HCT116 (cell line): ENCODE measurements around the gene NOX3. TPM values are rescaled to one million over a fixed set of nuclear protein-coding genes. Genes with fewer than 3 reads are reported as not detected.
A peak's percentile ranks its signal among the peaks of the same experiment; 100 is the strongest.

Experiments used
- ATAC-seq: fragments of 200-7000 bp; cut with Tn5 transposase; 2 replicates; pipeline ENCODE4 v1.9.1; 2020; ENCODE audit warnings: mild to moderate bottlenecking, moderate library complexity
- BruUV-seq: library from RNA; stranded (reverse); fragments of 400-500 nt; replicated peaks from 2 replicates; lab custom pipeline; 2021; lab: Mats Ljungman, UMichigan
- CTCF ChIA-PET: fragments of 300-600 bp; sonication (Branson Sonifier 250); formaldehyde crosslinking; loops from one replicate; lab custom pipeline; 2021; ENCODE audit warnings: antibody characterized with exemption; lab: Charles Lee
- POLR2A ChIA-PET: fragments of 300-600, 350-600 bp; sonication (Branson Sonifier 250); formaldehyde crosslinking; loops from one replicate; lab custom pipeline; 2021; ENCODE audit warnings: antibody characterized with exemption; lab: Charles Lee
- RAD21 ChIA-PET, 2 experiments: fragments of 300-600 bp; sonication (Branson Sonifier 250); formaldehyde crosslinking; loops; one replicate each; lab custom pipeline; 2023; ENCODE audit warnings: low total read pairs in 2 of 2; ENCODE audit not compliant: uncharacterized antibody in 2 of 2, unreplicated experiment in 2 of 2, low non-redundant PET in 1 of 2; lab: Charles Lee
- DNase-seq: peaks from one replicate; pipeline ENCODE4 v3.0.0-alpha.2; 2010; ENCODE audit warnings: low read depth, low spot score
- H2AFZ ChIP-seq: fragments of 200-600 bp; shearing (Covaris generic), sonication (generic); 2 replicates; pipeline ENCODE4 v1.6.1; 2017; ENCODE audit warnings: low read depth, mixed run types, mixed read lengths, antibody characterized with exemption, low read length; ENCODE audit not compliant: poor library complexity, severe bottlenecking
- H3K27ac ChIP-seq: 2 replicates; pipeline ENCODE4 v1.5.1; 2012; ENCODE audit warnings: low read depth, low read length
- H3K27me3 ChIP-seq: fragments of 200-600 bp; sonication (generic); 2 replicates; pipeline ENCODE4 v1.6.1; 2016; ENCODE audit warnings: mixed run types, low read length, mixed read lengths; ENCODE audit not compliant: insufficient read depth
- H3K36me3 ChIP-seq, 2 experiments: fragments of 200-500 bp in 1 of 2; fragments of 200-600 bp in 1 of 2; sonication (Bioruptor generic) in 1 of 2; sonication (generic) in 1 of 2; 2 replicates each; pipeline versions ENCODE4 v1.5.1 to v1.6.1; 2014 to 2016; ENCODE audit warnings: low read length in 2 of 2, inconsistent platforms in 1 of 2, mixed read lengths in 1 of 2, mixed run types in 1 of 2; ENCODE audit not compliant: insufficient read depth in 2 of 2, control insufficient read depth in 1 of 2
- H3K4me1 ChIP-seq, 2 experiments: fragments of 200-600 bp in 1 of 2; sonication (generic) in 1 of 2; 2 replicates each; pipeline versions ENCODE4 v1.5.1 to v1.6.1; 2012 to 2017; ENCODE audit warnings: low read length in 2 of 2, inconsistent platforms in 1 of 2, mild to moderate bottlenecking in 1 of 2, mixed read lengths in 1 of 2, mixed run types in 1 of 2, moderate library complexity in 1 of 2; ENCODE audit not compliant: insufficient read depth in 2 of 2, control insufficient read depth in 1 of 2
- H3K4me2 ChIP-seq: fragments of 200-600 bp; sonication (generic); 2 replicates; pipeline ENCODE4 v1.6.1; 2017; ENCODE audit warnings: mixed run types, low read length, mixed read lengths
- H3K4me3 ChIP-seq, 2 experiments: fragments of 200-600 bp in 1 of 2; sonication (generic) in 1 of 2; replicated peaks in 1 of 2; 2 replicates each; pipeline ENCODE4 v1.5.1; 2011 to 2016; ENCODE audit warnings: low read length in 2 of 2, control low read depth in 1 of 2, low read depth in 1 of 2, mild to moderate bottlenecking in 1 of 2, mixed read lengths in 1 of 2, mixed run types in 1 of 2
- H3K79me2 ChIP-seq: fragments of 200-600 bp; sonication (generic); 2 replicates; pipeline ENCODE4 v1.6.1; 2017; ENCODE audit warnings: mild to moderate bottlenecking, mixed run types, low read length, moderate library complexity, mixed read lengths; ENCODE audit not compliant: insufficient read depth
- H3K9ac ChIP-seq: fragments of 200-600 bp; sonication (generic); 2 replicates; pipeline ENCODE4 v1.6.1; 2016; ENCODE audit warnings: low read length, mixed read lengths
- H3K9me2 ChIP-seq: fragments of 200-600 bp; sonication (generic), shearing (Covaris generic); 2 replicates; pipeline ENCODE4 v1.6.1; 2017; ENCODE audit warnings: mixed run types, mild to moderate bottlenecking, moderate library complexity; ENCODE audit not compliant: insufficient read depth
- H3K9me3 ChIP-seq, 2 experiments: fragments of 200-500 bp in 1 of 2; fragments of 200-600 bp in 1 of 2; sonication (Bioruptor generic) in 1 of 2; sonication (generic) in 1 of 2; 2 replicates each; pipeline ENCODE4 v1.6.1; 2014 to 2017; ENCODE audit warnings: low read length in 2 of 2, mixed read lengths in 2 of 2, inconsistent platforms in 1 of 2, low read depth in 1 of 2, mild to moderate bottlenecking in 1 of 2, mixed run types in 1 of 2, moderate library complexity in 1 of 2; ENCODE audit not compliant: control insufficient read depth in 1 of 2, insufficient read depth in 1 of 2
- H4K20me1 ChIP-seq: fragments of 200-600 bp; sonication (generic), shearing (Covaris generic); 2 replicates; pipeline ENCODE4 v1.6.1; 2017; ENCODE audit warnings: mixed run types, mild to moderate bottlenecking, moderate library complexity; ENCODE audit not compliant: insufficient read depth
- EGR1 ChIP-seq: IDR thresholded peaks from 2 replicates; pipeline ENCODE4 v1.6.1; 2012; ENCODE audit warnings: low read depth
- ELF1 ChIP-seq: IDR thresholded peaks from 2 replicates; pipeline ENCODE4 v1.6.1; 2012; ENCODE audit warnings: low read depth, borderline replicate concordance
- FOSL1 ChIP-seq: IDR thresholded peaks from 2 replicates; pipeline ENCODE4 v1.6.1; 2012; ENCODE audit warnings: low read depth
- POLR2AphosphoS5 ChIP-seq: IDR thresholded peaks from 2 replicates; pipeline ENCODE4 v1.6.1; 2011; ENCODE audit warnings: mild to moderate bottlenecking, low read depth, low read length, moderate library complexity
- SIN3A ChIP-seq: IDR thresholded peaks from 2 replicates; pipeline ENCODE4 v1.6.1; 2012; ENCODE audit warnings: low read depth
- SP1 ChIP-seq: IDR thresholded peaks from 2 replicates; pipeline ENCODE4 v1.6.1; 2012; ENCODE audit warnings: low read depth
- TCF7L2 ChIP-seq: IDR thresholded peaks from 2 replicates; pipeline ENCODE4 v1.7.0; 2011; ENCODE audit warnings: borderline replicate concordance, inconsistent platforms; ENCODE audit not compliant: insufficient read depth, insufficient read length; ENCODE audit errors: extremely low read depth
- ZFX ChIP-seq: fragments of 450-650 bp; IDR thresholded peaks from 2 replicates; pipeline ENCODE4 v1.6.1; 2017
- intact Hi-C: fragments of 100-400 bp; cut with micrococcal nuclease; formaldehyde crosslinking; loops from 2 replicates; pipeline ENCODE4 v1.10.0; 2022
- total RNA-seq: library from RNA; stranded (reverse); gene quantifications from one replicate; pipeline ENCODE4 v1.2.1, GENCODE V29; 2021; ENCODE audit not compliant: unreplicated experiment
- TF ChIP-seq, protein P1 (sequence below): IDR thresholded peaks from 2 replicates; pipeline ENCODE4 v1.6.1; 2012
- TF ChIP-seq, protein P2 (sequence below): IDR thresholded peaks from 2 replicates; pipeline ENCODE4 v1.6.1; 2012
- TF ChIP-seq, protein P3 (sequence below): IDR thresholded peaks from 2 replicates; pipeline ENCODE4 v1.6.1; 2012; ENCODE audit warnings: low read depth

Gene NOX3
- total RNA-seq, 1 experiment from 2014 or later: not detected

GRCh38 chr6:155406801-155407200 is 48.8 kb downstream of the NOX3 start:
- H3K9me2 ChIP-seq: no peaks in the 10 kb centered on the region
- H4K20me1 ChIP-seq: no peaks in the 10 kb centered on the region
- no peaks in the 10 kb centered on the region for H3K9me3 ChIP-seq
- no peak overlapping the region for H3K4me3 ChIP-seq
- no peaks in the 10 kb centered on the region for H3K79me2 ChIP-seq
- H3K4me1 ChIP-seq: no peaks in the 10 kb centered on the region
- H3K27me3 ChIP-seq: no peaks in the 10 kb centered on the region
- ChIA-PET CTCF (no interaction called here), POLR2A (no interaction called here), RAD21 (no interaction called here)
- no peak overlapping the region for H3K9ac ChIP-seq
- BruUV-seq: no TSS peak
- no peak overlapping the region for H3K27ac ChIP-seq
- H2AFZ ChIP-seq: no peak overlapping the region
- intact Hi-C loops: no loop called here
- H3K4me2 ChIP-seq: no peak overlapping the region
- peak; percentile 50; the same call in 1 of the 2 replicates for ATAC-seq
- DNase-seq: no peak
- TF ChIP-seq, protein P1, sequence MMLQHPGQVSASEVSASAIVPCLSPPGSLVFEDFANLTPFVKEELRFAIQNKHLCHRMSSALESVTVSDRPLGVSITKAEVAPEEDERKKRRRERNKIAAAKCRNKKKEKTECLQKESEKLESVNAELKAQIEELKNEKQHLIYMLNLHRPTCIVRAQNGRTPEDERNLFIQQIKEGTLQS: no peak
- no peak for TF ChIP-seq TCF7L2
- no peak for TF ChIP-seq FOSL1
- TF ChIP-seq, protein P2, sequence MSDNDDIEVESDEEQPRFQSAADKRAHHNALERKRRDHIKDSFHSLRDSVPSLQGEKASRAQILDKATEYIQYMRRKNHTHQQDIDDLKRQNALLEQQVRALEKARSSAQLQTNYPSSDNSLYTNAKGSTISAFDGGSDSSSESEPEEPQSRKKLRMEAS: no peak
- TF ChIP-seq ZFX: no peak
- no peak for TF ChIP-seq SIN3A
- no peak for TF ChIP-seq ELF1
- TF ChIP-seq, protein P3, sequence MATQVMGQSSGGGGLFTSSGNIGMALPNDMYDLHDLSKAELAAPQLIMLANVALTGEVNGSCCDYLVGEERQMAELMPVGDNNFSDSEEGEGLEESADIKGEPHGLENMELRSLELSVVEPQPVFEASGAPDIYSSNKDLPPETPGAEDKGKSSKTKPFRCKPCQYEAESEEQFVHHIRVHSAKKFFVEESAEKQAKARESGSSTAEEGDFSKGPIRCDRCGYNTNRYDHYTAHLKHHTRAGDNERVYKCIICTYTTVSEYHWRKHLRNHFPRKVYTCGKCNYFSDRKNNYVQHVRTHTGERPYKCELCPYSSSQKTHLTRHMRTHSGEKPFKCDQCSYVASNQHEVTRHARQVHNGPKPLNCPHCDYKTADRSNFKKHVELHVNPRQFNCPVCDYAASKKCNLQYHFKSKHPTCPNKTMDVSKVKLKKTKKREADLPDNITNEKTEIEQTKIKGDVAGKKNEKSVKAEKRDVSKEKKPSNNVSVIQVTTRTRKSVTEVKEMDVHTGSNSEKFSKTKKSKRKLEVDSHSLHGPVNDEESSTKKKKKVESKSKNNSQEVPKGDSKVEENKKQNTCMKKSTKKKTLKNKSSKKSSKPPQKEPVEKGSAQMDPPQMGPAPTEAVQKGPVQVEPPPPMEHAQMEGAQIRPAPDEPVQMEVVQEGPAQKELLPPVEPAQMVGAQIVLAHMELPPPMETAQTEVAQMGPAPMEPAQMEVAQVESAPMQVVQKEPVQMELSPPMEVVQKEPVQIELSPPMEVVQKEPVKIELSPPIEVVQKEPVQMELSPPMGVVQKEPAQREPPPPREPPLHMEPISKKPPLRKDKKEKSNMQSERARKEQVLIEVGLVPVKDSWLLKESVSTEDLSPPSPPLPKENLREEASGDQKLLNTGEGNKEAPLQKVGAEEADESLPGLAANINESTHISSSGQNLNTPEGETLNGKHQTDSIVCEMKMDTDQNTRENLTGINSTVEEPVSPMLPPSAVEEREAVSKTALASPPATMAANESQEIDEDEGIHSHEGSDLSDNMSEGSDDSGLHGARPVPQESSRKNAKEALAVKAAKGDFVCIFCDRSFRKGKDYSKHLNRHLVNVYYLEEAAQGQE: no peak
- TF ChIP-seq EGR1: no peak
- TF ChIP-seq POLR2AphosphoS5: no peak
- TF ChIP-seq SP1: no peak
- no peaks in the 10 kb centered on the region for H3K36me3 ChIP-seq
